Upper lobe of left lung (tissue), 6 donors: ENCODE results near the gene AKAP6. TPM values are rescaled to one million over a fixed set of nuclear protein-coding genes. Genes with fewer than 3 reads are reported as not detected.
"Not testable (repeated sequence)": the region's sequence is repeated elsewhere in the genome, so short reads cannot be mapped to it uniquely, and the experiment has no call there.

Experiments
- ATAC-seq, 2 donors: fragments of 200-7000 bp; cut with Tn5 transposase; one replicate each; pipeline ENCODE4 v1.9.1; 2022; ENCODE audit warnings: mild to moderate bottlenecking in 2 of 2, moderate library complexity in 2 of 2; ENCODE audit not compliant: low FRiP score in 2 of 2
- DNase-seq, 2 donors: peaks; one replicate each; pipeline ENCODE4 v3.0.0-alpha.2; 2019 to 2020
- H3K27ac ChIP-seq, 4 donors: fragments of 200-600 bp; sonication (generic); one replicate each; pipeline ENCODE4 v1.5.1; 2016 to 2019
- H3K27me3 ChIP-seq, 4 donors: fragments of 200-600 bp; sonication (generic); one replicate each; pipeline ENCODE4 v1.5.1; 2017 to 2019
- H3K36me3 ChIP-seq, 4 donors: fragments of 200-600 bp; sonication (generic); one replicate each; pipeline ENCODE4 v1.5.1; 2016 to 2019
- H3K4me1 ChIP-seq, 4 donors: fragments of 200-600 bp; sonication (generic); one replicate each; pipeline ENCODE4 v1.5.1; 2018 to 2019
- H3K4me3 ChIP-seq, 4 donors: fragments of 200-600 bp; sonication (generic); one replicate each; pipeline ENCODE4 v1.5.1; 2017 to 2019; ENCODE audit warnings: mild to moderate bottlenecking in 2 of 4, moderate library complexity in 1 of 4
- H3K9me3 ChIP-seq, 4 donors: fragments of 200-600 bp; sonication (generic); one replicate each; pipeline ENCODE4 v1.5.1; 2018 to 2019
- CTCF ChIP-seq, 6 experiments: fragments of 450-650 bp in 4 of 6; fragments of 200-600 bp in 2 of 6; sonication (generic) in 2 of 6; IDR thresholded peaks; one replicate each; pipeline ENCODE4 v1.5.1; 2016 to 2019; ENCODE audit warnings: antibody characterized with exemption in 6 of 6
- EP300 ChIP-seq, 4 donors: sonication (generic); formaldehyde crosslinking; IDR thresholded peaks; one replicate each; pipeline ENCODE4 v1.5.1; 2017; ENCODE audit warnings: antibody characterized with exemption in 4 of 4, control low read depth in 2 of 4
- POLR2A ChIP-seq, 4 donors: fragments of 450-650 bp; IDR thresholded peaks; one replicate each; pipeline ENCODE4 v1.5.1; 2016 to 2017; ENCODE audit warnings: antibody characterized with exemption in 4 of 4, mild to moderate bottlenecking in 2 of 4
- POLR2AphosphoS5 ChIP-seq, 2 donors: sonication (generic); formaldehyde crosslinking; IDR thresholded peaks; one replicate each; pipeline ENCODE4 v1.5.1; 2017; ENCODE audit warnings: antibody characterized with exemption in 2 of 2
- WGBS, 2 donors: methylation state at CpG; one replicate each; pipeline ENCODE4 v1.1.5; 2017 to 2018; 5-methylcytosine and 5-hydroxymethylcytosine counted together
- total RNA-seq, 6 donors: library from RNA; depleted of rRNA in 4 of 6; stranded (reverse); fragments of >200 nt in 4 of 6; gene quantifications; one replicate each; pipeline versions ENCODE4 v1.1.0 to v1.2.1, GENCODE V29; 2016 to 2021
- donor health status: DM: no; HTN: no; CAD: no; lungs with moderate emphysema.
- donor health status: DM: no; HTN: yes; CAD: no; lungs with severe emphysema.

The AKAP6 gene
- total RNA-seq, 6 donors from 2014 or later = 6.2 to 27.7 (median 10.7) TPM

- DNase-seq = no peak
- no peak for ATAC-seq
- Histone ChIP-seq H3K36me3 (no peaks in the 10 kb centered on the region), H3K4me1 (peaks cover 0 to 3% (median 0%) of the 10 kb centered on the region in 4 donors), H3K9me3 (no peaks in the 10 kb centered on the region), H3K27me3 (no peaks in the 10 kb centered on the region), H3K27ac (no peak overlapping the region), H3K4me3 (no peak overlapping the region)
- TF ChIP-seq EP300 (IDR thresholded peaks at IDR 0.05) (no peak), CTCF (IDR thresholded peaks at IDR 0.05) (no peak), POLR2AphosphoS5 (IDR thresholded peaks at IDR 0.05) (no peak), POLR2A (IDR thresholded peaks at IDR 0.05) (no peak)
These were observed 38.4 kb downstream of the AKAP6 start for GRCh38 chr14:32367516-32367915.

- Histone ChIP-seq H3K27me3 (no peaks in the 10 kb centered on the region), H3K4me3 (no peak overlapping the region), H3K36me3 (no peaks in the 10 kb centered on the region), H3K4me1 (peaks cover 0 to 3% (median 0%) of the 10 kb centered on the region in 4 donors), H3K27ac (no peak overlapping the region), H3K9me3 (no peaks in the 10 kb centered on the region)
- TF ChIP-seq CTCF (IDR thresholded peaks at IDR 0.05) (no peak), POLR2AphosphoS5 (IDR thresholded peaks at IDR 0.05) (no peak), POLR2A (IDR thresholded peaks at IDR 0.05) (no peak), EP300 (IDR thresholded peaks at IDR 0.05) (no peak)
- DNase-seq (no peak), ATAC-seq (no peak)
- 86 to 94% methylated on average over 3 of the region's 3 CpGs for WGBS, 2 donors
These were observed 39.0 kb downstream of the AKAP6 start for GRCh38 chr14:32368107-32368506.

GRCh38 chr14:32370714-32371113 lies 41.6 kb downstream of the AKAP6 start:
- H3K9me3 ChIP-seq = no peaks in the 10 kb centered on the region
- no peak overlapping the region for H3K27ac ChIP-seq
- TF ChIP-seq CTCF (IDR thresholded peaks at IDR 0.05) = no peak
- no peak for TF ChIP-seq EP300 (IDR thresholded peaks at IDR 0.05)
- no peak for TF ChIP-seq POLR2AphosphoS5 (IDR thresholded peaks at IDR 0.05)
- TF ChIP-seq POLR2A (IDR thresholded peaks at IDR 0.05) = no peak
- H3K4me3 ChIP-seq = no peak overlapping the region
- DNase-seq (no peak), ATAC-seq (no peak)
- 47 to 53% methylated on average over 1 of the region's 1 CpG for WGBS, 2 donors
- no peaks in the 10 kb centered on the region for H3K36me3 ChIP-seq
- peaks cover 0 to 3% (median 0%) of the 10 kb centered on the region in 4 donors for H3K4me1 ChIP-seq
- H3K27me3 ChIP-seq = no peaks in the 10 kb centered on the region

- Histone ChIP-seq H3K9me3 (no peaks in the 10 kb centered on the region), H3K36me3 (no peaks in the 10 kb centered on the region), H3K4me3 (no peak overlapping the region), H3K27me3 (no peaks in the 10 kb centered on the region), H3K4me1 (no peaks in the 10 kb centered on the region), H3K27ac (no peak overlapping the region)
- DNase-seq (no peak), ATAC-seq (no peak)
- no peak for TF ChIP-seq EP300 (IDR thresholded peaks at IDR 0.05)
- no peak for TF ChIP-seq CTCF (IDR thresholded peaks at IDR 0.05)
- no peak for TF ChIP-seq POLR2A (IDR thresholded peaks at IDR 0.05)
- no peak for TF ChIP-seq POLR2AphosphoS5 (IDR thresholded peaks at IDR 0.05)
- WGBS, 2 donors = 55 to 59% methylated on average over 2 of the region's 2 CpGs
These were observed 43.1 kb downstream of the AKAP6 start for GRCh38 chr14:32372154-32372553.

- H3K36me3 ChIP-seq, DNase-seq, H3K9me3 ChIP-seq, H3K4me1 ChIP-seq, ATAC-seq, H3K27ac ChIP-seq, H3K27me3 ChIP-seq, H3K4me3 ChIP-seq: not testable (repeated sequence)
- 94% methylated on average over 3 of the region's 3 CpGs for WGBS, 2 donors
These were observed 44.1 kb downstream of the AKAP6 start for GRCh38 chr14:32373174-32373573.
